ENCODE data around the gene HLTF. TPM values are rescaled to one million over a fixed set of nuclear protein-coding genes. Genes with fewer than 3 reads are reported as not detected.
A peak's percentile ranks its signal among the peaks of the same experiment; 100 is the strongest.

HLTF gene
- total RNA-seq, 8 experiments from 2014 or later, result 7.5 to 92.1 (median 71.6) TPM

DNA sequence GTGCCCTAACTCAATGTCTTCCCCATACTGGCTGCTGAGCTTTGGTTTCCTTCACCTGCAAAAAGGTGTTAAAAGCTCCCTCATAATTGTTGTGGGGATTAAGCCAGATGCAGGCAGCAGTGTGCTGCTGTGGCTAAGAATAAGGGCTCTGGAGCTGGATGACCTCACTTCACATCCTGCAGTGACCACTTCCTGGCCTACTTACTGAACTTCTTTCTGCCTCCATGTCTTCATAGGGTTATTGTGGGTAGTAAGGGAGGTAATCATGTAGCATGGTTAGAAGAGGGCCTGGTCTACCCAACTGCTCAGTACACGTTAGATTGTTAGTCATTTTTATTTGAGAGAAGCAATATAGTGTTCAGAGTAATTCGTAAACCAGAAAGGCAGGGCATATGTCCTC is 76.6 kb downstream of the HLTF start:
- no peaks in the 10 kb centered on the region for H3K4me1 ChIP-seq (replicated peaks in 1 of 2)
- H3K4me3 ChIP-seq, result no peak overlapping the region
- no peak for ATAC-seq (replicated peaks in 6 of 8)
- in situ Hi-C loops (cut with MboI; ENCODE audit: low pct_unique_long_range_greater_than_20kb in 2 of 9, low sequenced_read_pairs in 9 of 9, unreplicated experiment in 9 of 9), result no loop called here
- 89 to 100% (median 100%) methylated on average over 1 to 2 of the region's 2 CpGs; no CpG with 5 or more reads in 1 of the 10 experiments for WGBS, 10 experiments
- H3K27ac ChIP-seq, result no peak overlapping the region

DNA sequence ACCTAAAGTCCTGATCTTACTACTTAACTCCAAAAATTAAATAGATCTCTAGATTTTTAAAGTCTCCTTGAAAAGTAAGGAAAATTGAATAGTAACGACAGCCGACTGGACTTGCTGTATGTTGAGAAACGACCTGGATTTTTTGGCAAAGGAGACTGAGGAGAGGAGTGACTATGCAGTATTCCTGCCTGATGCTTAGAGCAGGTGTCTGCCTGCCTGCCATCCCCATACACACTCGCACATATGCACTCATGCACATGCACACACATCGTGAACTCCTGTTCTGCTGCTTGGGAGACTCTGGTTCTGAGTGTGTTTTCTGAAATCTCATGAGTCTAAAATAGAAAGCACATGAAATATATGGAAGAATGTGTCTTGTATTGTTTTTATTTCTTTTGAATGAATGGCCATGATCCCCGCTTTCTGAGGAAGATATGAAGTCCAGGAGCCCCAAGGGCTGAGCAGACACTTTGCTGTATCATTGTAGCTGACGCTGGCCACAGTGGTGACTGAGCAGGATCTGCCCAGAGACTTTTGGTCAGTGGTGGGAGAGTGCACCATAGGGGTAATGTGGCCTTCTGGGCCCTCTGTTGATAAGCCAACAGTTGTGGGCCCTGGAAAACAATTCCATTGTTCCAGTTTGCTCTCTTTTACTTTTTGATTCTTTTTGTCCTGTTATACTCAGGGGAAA is 78.6 kb downstream of the HLTF start:
- Histone ChIP-seq H3K4me3 (no peak overlapping the region), H3K4me1 (replicated peaks in 1 of 2) (peaks cover 0 to 2% of the 10 kb centered on the region in 2 donors), H3K27ac (no peak overlapping the region)
- no peak for ATAC-seq (replicated peaks in 6 of 8)
- WGBS, 10 experiments, result 81 to 100% (median 90%) methylated on average over 1 to 6 of the region's 7 CpGs; no CpG with 5 or more reads in 1 of the 10 experiments
- in situ Hi-C loops (cut with MboI; ENCODE audit: low pct_unique_long_range_greater_than_20kb in 2 of 9, low sequenced_read_pairs in 9 of 9, unreplicated experiment in 9 of 9), result no loop called here

DNA sequence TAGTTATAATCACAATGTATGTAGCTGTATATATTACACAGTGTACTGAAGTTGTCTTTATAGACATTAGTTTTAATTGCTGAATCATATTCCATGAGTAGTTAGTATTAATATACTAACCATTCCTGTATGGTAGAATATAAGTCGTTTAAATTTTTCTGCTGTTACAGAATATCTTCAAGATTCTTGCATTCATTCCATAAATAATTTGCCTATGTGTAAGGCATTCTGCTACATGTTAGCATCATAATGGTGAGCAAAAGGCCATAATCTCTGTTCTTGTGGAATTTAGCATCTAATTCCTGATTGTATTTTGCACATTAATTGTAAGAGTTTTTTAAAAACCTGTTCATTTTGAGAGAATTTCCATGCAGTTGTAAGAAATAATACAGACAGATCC is 80.9 kb downstream of the HLTF start:
- in situ Hi-C loops (cut with MboI; ENCODE audit: low pct_unique_long_range_greater_than_20kb in 2 of 9, low sequenced_read_pairs in 9 of 9, unreplicated experiment in 9 of 9), result no loop called here
- 29 to 100% (median 88%) methylated on average over 1 of the region's 1 CpG; no CpG with 5 or more reads in 3 of the 10 experiments for WGBS, 10 experiments

GRCh38 chr3:149004622-149005021 is 81.7 kb downstream of the HLTF start:
- in situ Hi-C loops (cut with MboI; ENCODE audit: low pct_unique_long_range_greater_than_20kb in 2 of 9, low sequenced_read_pairs in 9 of 9, unreplicated experiment in 9 of 9), result no loop called here
- peak in 1 of 8 experiments; percentile 12 for ATAC-seq (replicated peaks in 6 of 8)
- 0 to 100% (median 55%) methylated on average over 1 to 4 of the region's 4 CpGs; no CpG with 5 or more reads in 2 of the 10 experiments for WGBS, 10 experiments
- Histone ChIP-seq H3K4me1 (replicated peaks in 1 of 2) (peaks cover 0 to 7% of the 10 kb centered on the region in 2 donors), H3K4me3 (no peak overlapping the region), H3K27ac (no peak overlapping the region)

More for the DNA sequence above, 80.9 kb downstream of the HLTF start:
- no peak for ATAC-seq (replicated peaks in 6 of 8)
- Histone ChIP-seq H3K27ac (no peak overlapping the region), H3K4me1 (replicated peaks in 1 of 2) (peaks cover 0 to 2% of the 10 kb centered on the region in 2 donors), H3K4me3 (no peak overlapping the region)

DNA sequence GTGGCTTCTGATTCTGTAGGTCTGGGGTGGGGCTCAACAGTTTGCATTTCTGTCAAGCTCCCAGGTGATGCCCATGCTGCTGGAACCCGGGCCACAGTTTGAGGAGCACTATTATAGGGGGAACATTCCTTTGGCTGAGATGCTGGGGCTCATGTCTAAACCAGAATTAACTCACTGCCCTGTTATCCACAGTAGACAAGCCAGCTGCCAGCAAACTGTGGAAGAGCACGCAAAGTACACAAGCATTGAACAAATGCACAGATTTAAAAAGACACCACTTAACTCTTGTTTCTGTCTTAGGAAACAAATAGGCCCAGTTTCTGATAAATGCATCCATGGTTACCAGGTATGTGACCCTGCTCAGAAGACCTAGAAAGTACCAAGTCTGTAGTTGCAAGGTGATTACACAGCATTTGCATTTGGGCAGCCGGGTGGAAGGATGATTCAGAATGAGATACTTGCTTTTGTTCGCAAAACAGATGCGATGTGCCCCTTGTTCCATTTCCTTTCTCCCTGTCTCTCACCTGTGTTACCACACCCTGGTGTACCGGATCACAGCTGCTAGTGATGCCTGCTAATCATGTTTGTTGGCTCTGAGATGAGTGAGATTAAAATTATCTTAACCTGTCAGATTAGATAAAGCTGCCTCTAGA is 82.6 kb downstream of the HLTF start:
- in situ Hi-C loops (cut with MboI; ENCODE audit: low pct_unique_long_range_greater_than_20kb in 2 of 9, low sequenced_read_pairs in 9 of 9, unreplicated experiment in 9 of 9), result no loop called here

GRCh38 chr3:149001727-149002126 is 84.6 kb downstream of the HLTF start:
- Histone ChIP-seq H3K27ac (no peak overlapping the region), H3K4me3 (no peak overlapping the region), H3K4me1 (replicated peaks in 1 of 2) (peaks cover 0 to 7% of the 10 kb centered on the region in 2 donors)
- 80 to 100% (median 98%) methylated on average over 1 to 3 of the region's 3 CpGs; no CpG with 5 or more reads in 1 of the 10 experiments for WGBS, 10 experiments
- no peak for ATAC-seq (replicated peaks in 6 of 8)
- in situ Hi-C loops (cut with MboI; ENCODE audit: low pct_unique_long_range_greater_than_20kb in 2 of 9, low sequenced_read_pairs in 9 of 9, unreplicated experiment in 9 of 9), result no loop called here

More for the DNA sequence above, 82.6 kb downstream of the HLTF start:
- ATAC-seq (replicated peaks in 6 of 8), result no peak
- no peak overlapping the region for H3K4me3 ChIP-seq
- 60 to 100% (median 88%) methylated on average over 1 to 6 of the region's 6 CpGs; no CpG with 5 or more reads in 1 of the 10 experiments for WGBS, 10 experiments
- H3K4me1 ChIP-seq (replicated peaks in 1 of 2), result peaks cover 0 to 7% of the 10 kb centered on the region in 2 donors
- no peak overlapping the region for H3K27ac ChIP-seq

- 60 to 100% (median 90%) methylated on average over 1 to 3 of the region's 3 CpGs; no CpG with 5 or more reads in 1 of the 10 experiments for WGBS, 10 experiments
- Histone ChIP-seq H3K4me3 (no peak overlapping the region), H3K27ac (no peak overlapping the region), H3K4me1 (replicated peaks in 1 of 2) (peaks cover 0 to 7% of the 10 kb centered on the region in 2 donors)
- ATAC-seq (replicated peaks in 6 of 8), result no peak
- in situ Hi-C loops (cut with MboI; ENCODE audit: low pct_unique_long_range_greater_than_20kb in 2 of 9, low sequenced_read_pairs in 9 of 9, unreplicated experiment in 9 of 9), result no loop called here
Measured at GRCh38 chr3:149000206-149000745, 86.1 kb downstream of the HLTF start.

DNA sequence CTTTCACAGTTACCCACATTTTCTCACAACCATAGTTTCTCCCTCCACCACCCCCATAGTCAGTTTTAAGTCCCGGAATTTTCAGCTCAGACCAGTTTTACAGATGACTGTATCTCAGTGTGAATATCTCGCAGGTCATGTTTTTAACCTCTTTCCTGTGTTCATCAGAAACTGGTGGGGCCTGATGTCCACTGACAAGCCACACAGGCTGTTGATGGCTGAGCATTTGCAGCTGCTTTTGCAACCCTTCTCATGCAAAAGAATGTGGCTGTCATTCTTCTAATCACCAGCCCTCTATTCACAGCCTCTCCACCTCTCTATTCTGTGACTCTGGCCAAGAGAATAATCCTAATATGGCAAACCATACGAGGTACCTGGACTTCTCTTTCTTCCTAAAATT is 86.5 kb downstream of the HLTF start:
- Histone ChIP-seq H3K4me3 (no peak overlapping the region), H3K27ac (no peak overlapping the region), H3K4me1 (replicated peaks in 1 of 2) (peaks cover 0 to 7% of the 10 kb centered on the region in 2 donors)
- ATAC-seq (replicated peaks in 6 of 8), result no peak
- in situ Hi-C loops (cut with MboI; ENCODE audit: low pct_unique_long_range_greater_than_20kb in 2 of 9, low sequenced_read_pairs in 9 of 9, unreplicated experiment in 9 of 9), result no loop called here
- WGBS, 10 experiments, result 28 to 100% (median 75%) methylated on average over 1 to 3 of the region's 3 CpGs

GRCh38 chr3:148998715-148999423 is 87.5 kb downstream of the HLTF start:
- in situ Hi-C loops (cut with MboI; ENCODE audit: low pct_unique_long_range_greater_than_20kb in 2 of 9, low sequenced_read_pairs in 9 of 9, unreplicated experiment in 9 of 9), result no loop called here
- Histone ChIP-seq H3K4me3 (no peak overlapping the region), H3K27ac (no peak overlapping the region), H3K4me1 (replicated peaks in 1 of 2) (peaks cover 0 to 5% of the 10 kb centered on the region in 2 donors)
- WGBS, 10 experiments, result 55 to 82% (median 70%) methylated on average over 2 to 7 of the region's 7 CpGs
- ATAC-seq (replicated peaks in 6 of 8), result no peak

DNA sequence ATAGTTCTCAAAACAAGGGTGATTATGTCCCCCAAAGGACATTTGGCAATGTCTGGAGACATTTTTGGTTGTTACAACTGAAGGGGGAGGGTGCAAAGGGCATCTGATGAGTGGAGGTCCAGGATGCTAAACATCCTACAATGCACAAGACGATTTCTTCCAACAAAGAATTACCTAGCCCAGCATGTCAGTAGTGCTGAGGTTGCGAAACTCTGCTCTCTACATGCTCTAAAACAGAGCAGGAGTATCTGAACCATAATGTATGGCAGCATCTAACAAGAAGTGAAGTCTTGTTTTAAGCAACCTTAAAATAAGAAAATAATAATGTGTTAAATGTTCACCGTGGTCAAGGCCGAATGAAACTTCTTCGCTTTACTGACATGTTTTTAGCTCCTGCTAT is 88.0 kb downstream of the HLTF start:
- ATAC-seq (replicated peaks in 6 of 8), result no peak
- WGBS, 10 experiments, result 81 to 95% (median 84%) methylated on average over 3 to 5 of the region's 5 CpGs; no CpG with 5 or more reads in 1 of the 10 experiments
- peaks cover 0 to 5% of the 10 kb centered on the region in 2 donors for H3K4me1 ChIP-seq (replicated peaks in 1 of 2)
- no peak overlapping the region for H3K27ac ChIP-seq
- in situ Hi-C loops (cut with MboI; ENCODE audit: low pct_unique_long_range_greater_than_20kb in 2 of 9, low sequenced_read_pairs in 9 of 9, unreplicated experiment in 9 of 9), result no loop called here
- no peak overlapping the region for H3K4me3 ChIP-seq

DNA sequence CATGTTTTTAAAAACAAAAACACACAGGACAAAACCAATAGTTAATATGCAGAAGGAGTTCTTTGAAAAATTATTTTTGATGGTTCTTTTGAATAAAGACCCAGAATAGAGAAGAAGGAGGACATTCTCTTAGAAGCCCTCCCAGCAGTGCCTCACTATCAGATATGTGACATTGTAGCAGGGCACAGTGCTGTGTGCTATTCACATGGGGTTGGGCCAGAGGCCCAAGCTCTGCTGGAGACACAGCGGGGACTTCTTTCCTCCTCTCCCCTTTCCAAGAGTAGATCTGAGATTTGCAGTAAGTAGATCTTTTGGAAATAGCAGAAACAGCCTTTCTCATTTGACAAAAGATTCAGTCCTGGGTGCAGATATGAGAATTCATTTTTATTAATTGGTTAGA is 88.7 kb downstream of the HLTF start:
- WGBS, 10 experiments, result 100% methylated on average over 1 of the region's 1 CpG; no CpG with 5 or more reads in 7 of the 10 experiments
- Histone ChIP-seq H3K27ac (no peak overlapping the region), H3K4me3 (no peak overlapping the region), H3K4me1 (replicated peaks in 1 of 2) (peaks cover 0 to 5% of the 10 kb centered on the region in 2 donors)
- no peak for ATAC-seq (replicated peaks in 6 of 8)
- in situ Hi-C loops (cut with MboI; ENCODE audit: low pct_unique_long_range_greater_than_20kb in 2 of 9, low sequenced_read_pairs in 9 of 9, unreplicated experiment in 9 of 9), result no loop called here

DNA sequence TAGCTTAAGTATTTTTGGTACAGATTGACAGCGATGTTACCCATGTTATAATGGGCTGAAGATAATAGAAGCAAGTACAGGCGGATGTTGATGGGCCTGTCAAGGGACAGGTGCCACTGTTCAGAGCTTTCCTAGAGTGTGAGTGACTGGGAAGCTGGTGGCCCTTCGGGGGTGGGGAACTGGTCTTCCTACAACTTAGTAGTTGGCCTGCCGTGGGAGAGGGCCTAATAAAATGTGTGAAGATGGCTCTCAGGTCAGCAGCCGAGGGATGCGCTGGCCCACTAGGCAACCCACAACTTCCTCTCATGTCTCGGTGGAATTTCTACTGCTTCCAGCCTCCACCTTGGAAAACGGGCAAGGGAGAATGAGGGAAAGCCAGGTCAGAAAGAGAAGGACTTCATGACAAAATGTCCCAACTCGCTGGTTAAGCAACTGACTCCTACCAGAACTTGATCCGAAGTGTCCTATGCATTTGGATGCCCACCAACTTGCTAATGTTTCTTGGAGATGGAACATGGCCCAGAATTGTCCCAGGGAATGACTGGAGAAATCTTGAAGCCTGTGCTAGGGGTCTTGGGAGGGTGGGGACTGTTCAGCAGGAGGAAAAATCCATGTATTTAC is 93.6 kb downstream of the HLTF start:
- Histone ChIP-seq H3K27ac (no peak overlapping the region), H3K4me3 (peak overlapping the region in 4 of 5 donors; percentile 52 to 74 (median 62)), H3K4me1 (replicated peaks in 1 of 2) (no peaks in the 10 kb centered on the region)
- 78 to 98% (median 87%) methylated on average over 1 to 8 of the region's 10 CpGs; no CpG with 5 or more reads in 1 of the 10 experiments for WGBS, 10 experiments
- no peak for ATAC-seq (replicated peaks in 6 of 8)
- in situ Hi-C loops (cut with MboI; ENCODE audit: low pct_unique_long_range_greater_than_20kb in 2 of 9, low sequenced_read_pairs in 9 of 9, unreplicated experiment in 9 of 9), result no loop called here

All from motor neuron (in vitro differentiated cells).